ENCODE measurements around the gene YJU2. TPM values are rescaled to one million over a fixed set of nuclear protein-coding genes. Genes with fewer than 3 reads are reported as not detected.

Gene YJU2
- total and polyA plus RNA-seq, 2 experiments from 2014 or later, result 28.8 to 33.4 TPM

- TF ChIP-seq ZNF462 (CRISPR knock-in tag; IDR thresholded peaks at IDR 0.05) (no peak), NANOG (IDR thresholded peaks at IDR 0.05; ENCODE audit: borderline replicate concordance) (no peak), CTCF (conservative IDR thresholded peaks at IDR 0.05; ENCODE audit: low read depth in 2 of 2) (no peak), CREB1 (CRISPR knock-in tag; IDR thresholded peaks at IDR 0.05; ENCODE audit: low read depth) (no peak), ZNF331 (CRISPR knock-in tag; IDR thresholded peaks at IDR 0.05; ENCODE audit: low read depth) (no peak), REST (IDR thresholded peaks at IDR 0.05; ENCODE audit: unreplicated experiment) (no peak)
Observed at GRCh38 chr19:4220188-4220587, 26.7 kb upstream of the YJU2 start (continued).
